Bone marrow (tissue), 2 donors: Measurements from ENCODE around the gene NMT1.

Source experiments
- DNase-seq, 2 donors: peaks; one replicate each; lab custom pipeline; 2025; lab: John Stamatoyannopoulos, UW

Gene NMT1

GRCh38 chr17:45135978-45136791 lies 75.1 kb downstream of the NMT1 start:
- no peak for DNase-seq

GRCh38 chr17:45136846-45137560 lies 75.9 kb downstream of the NMT1 start:
- no peak for DNase-seq

GRCh38 chr17:45137561-45138305 lies 76.6 kb downstream of the NMT1 start:
- no peak for DNase-seq

GRCh38 chr17:45138911-45139532 lies 77.9 kb downstream of the NMT1 start:
- no peak for DNase-seq

- DNase-seq: no peak
Observed at GRCh38 chr17:45139533-45139920, 78.4 kb downstream of the NMT1 start.

- DNase-seq: no peak
Observed at GRCh38 chr17:45143094-45143670, 82.1 kb downstream of the NMT1 start.

- DNase-seq: no peak
Observed at GRCh38 chr17:45143767-45144198, 82.7 kb downstream of the NMT1 start.

- no peak for DNase-seq
Observed at GRCh38 chr17:45144199-45145034, 83.3 kb downstream of the NMT1 start.

GRCh38 chr17:45145035-45145389 lies 83.9 kb downstream of the NMT1 start:
- DNase-seq: no peak

GRCh38 chr17:45146166-45146565 lies 85.0 kb downstream of the NMT1 start:
- no peak for DNase-seq

- no peak for DNase-seq
Observed at GRCh38 chr17:45146592-45146889, 85.4 kb downstream of the NMT1 start.

- peak in 1 of 2 donors; percentile 78 for DNase-seq
Observed at GRCh38 chr17:45146890-45147580, 85.9 kb downstream of the NMT1 start.

- peak; percentile 74 to 87 for DNase-seq
Observed at GRCh38 chr17:45147581-45148182, 86.6 kb downstream of the NMT1 start.

- peak; percentile 96 to 99 for DNase-seq
Observed at GRCh38 chr17:45148183-45149036, 87.3 kb downstream of the NMT1 start, which contains the start of gene HEXIM1. HEXIM1 (plus strand) TSS chr17:45148475; CDS start chr17:45149191, 716 bp downstream.

- DNase-seq: peak; percentile 59 to 61
Observed at GRCh38 chr17:45149037-45149668, 88.0 kb downstream of the NMT1 start.

- peak in 1 of 2 donors; percentile 35 for DNase-seq
Observed at GRCh38 chr17:45149669-45150664, 88.8 kb downstream of the NMT1 start.
